LNCaP clone FGC (cell line): ENCODE measurements around the gene LRCH2.

Experiments used
- DNase-seq: peaks from one replicate; pipeline ENCODE4 v3.0.0-alpha.2; 2011; ENCODE audit warnings: low read depth
- H3K4me3 ChIP-seq: 2 replicates; pipeline ENCODE4 v1.5.1; 2011; ENCODE audit warnings: mild to moderate bottlenecking, low read depth, low read length, control low read depth
- TF ChIP-seq, protein P1 (sequence below): IDR thresholded peaks from 2 replicates; pipeline ENCODE4 v1.5.1; 2012; ENCODE audit warnings: mild to moderate bottlenecking; ENCODE audit not compliant: control insufficient read depth, insufficient read depth; ENCODE audit errors: extremely low read depth

LRCH2 gene

DNA sequence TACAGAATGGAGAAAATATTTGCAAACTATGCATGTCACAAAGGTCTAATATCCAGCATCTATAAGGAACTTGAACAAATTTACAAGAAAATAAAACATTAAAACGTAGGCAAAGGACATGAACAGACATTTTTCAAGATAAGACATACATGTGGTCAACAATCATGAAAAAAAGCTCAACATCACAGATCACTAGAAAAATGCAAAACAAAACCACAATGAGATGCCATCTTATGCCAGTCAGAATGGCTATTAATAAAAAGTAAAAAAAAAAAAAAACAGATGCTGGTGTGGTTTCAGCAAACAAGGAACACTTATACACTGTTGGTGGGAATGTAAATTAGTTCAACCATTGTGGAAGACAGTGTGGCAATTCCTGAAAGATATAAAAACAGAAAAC, 140.7 kb downstream of the LRCH2 start:
- TF ChIP-seq, protein P1, sequence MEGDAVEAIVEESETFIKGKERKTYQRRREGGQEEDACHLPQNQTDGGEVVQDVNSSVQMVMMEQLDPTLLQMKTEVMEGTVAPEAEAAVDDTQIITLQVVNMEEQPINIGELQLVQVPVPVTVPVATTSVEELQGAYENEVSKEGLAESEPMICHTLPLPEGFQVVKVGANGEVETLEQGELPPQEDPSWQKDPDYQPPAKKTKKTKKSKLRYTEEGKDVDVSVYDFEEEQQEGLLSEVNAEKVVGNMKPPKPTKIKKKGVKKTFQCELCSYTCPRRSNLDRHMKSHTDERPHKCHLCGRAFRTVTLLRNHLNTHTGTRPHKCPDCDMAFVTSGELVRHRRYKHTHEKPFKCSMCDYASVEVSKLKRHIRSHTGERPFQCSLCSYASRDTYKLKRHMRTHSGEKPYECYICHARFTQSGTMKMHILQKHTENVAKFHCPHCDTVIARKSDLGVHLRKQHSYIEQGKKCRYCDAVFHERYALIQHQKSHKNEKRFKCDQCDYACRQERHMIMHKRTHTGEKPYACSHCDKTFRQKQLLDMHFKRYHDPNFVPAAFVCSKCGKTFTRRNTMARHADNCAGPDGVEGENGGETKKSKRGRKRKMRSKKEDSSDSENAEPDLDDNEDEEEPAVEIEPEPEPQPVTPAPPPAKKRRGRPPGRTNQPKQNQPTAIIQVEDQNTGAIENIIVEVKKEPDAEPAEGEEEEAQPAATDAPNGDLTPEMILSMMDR, result no peak
- DNase-seq, result no peak
- no peak overlapping the region for H3K4me3 ChIP-seq

DNA sequence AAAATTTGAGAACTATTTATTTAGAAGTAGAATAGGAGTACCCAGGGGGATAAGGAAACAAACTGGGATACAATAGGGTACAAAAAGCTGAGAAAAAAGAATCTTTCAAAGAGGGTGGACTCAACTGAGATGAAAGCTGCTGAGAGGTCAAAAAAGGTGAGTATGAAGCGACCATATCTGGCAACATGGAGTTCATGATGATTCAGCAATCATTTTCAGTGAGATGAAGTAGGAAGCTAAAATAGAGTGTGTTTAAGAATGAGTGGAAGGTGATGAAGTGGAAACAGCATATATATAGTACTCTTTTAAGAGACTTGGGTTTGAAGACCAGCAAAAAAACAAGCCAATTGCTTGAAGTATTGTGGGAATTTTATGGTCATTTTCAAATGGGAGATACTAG, 144.5 kb downstream of the LRCH2 start:
- H3K4me3 ChIP-seq, result no peak overlapping the region
- DNase-seq, result no peak
- TF ChIP-seq, protein P1, result no peak

DNA sequence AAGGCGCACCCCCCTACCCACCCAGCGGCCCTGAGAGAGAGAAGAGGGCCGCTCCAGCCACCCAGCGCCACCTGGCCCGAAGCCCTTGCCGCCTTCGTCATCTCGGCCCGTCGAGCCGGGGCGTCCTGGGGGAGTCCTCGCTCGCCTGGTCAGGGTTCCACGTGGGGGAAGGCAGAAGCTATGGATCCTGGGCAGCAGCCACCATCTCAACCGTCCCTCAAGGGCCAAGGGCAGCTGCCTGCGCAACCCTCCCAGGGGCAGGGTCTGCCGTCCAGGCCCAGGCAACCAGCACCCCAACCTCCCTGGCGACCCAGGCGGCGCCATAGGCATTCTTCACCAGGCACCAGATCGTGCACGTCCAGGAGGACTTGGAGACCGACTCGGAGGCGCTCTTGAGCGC, 165.0 kb downstream of the LRCH2 start:
- no peak overlapping the region for H3K4me3 ChIP-seq
- no peak for DNase-seq
- TF ChIP-seq, protein P1, result no peak

DNA sequence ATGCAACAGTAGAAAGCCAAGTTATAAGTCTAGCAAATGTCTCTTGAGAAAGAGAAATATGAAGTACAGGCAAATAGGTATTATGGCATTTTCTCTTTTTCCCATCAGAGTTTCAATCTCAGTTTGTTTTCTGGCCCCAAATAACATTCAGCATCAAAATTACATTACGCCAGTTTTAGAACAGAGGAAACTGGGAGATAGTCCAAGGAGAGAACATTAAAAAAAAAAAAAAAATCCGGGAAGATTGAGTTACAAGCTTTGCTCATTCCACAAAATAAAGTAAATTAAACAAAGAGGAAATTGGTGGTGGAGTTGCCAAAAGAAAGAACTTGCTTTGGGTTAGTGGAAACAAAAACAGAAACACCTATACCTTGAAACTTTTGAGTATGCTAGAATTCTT, 166.1 kb downstream of the LRCH2 start:
- TF ChIP-seq, protein P1, result no peak
- no peak for DNase-seq
- H3K4me3 ChIP-seq, result no peak overlapping the region

DNA sequence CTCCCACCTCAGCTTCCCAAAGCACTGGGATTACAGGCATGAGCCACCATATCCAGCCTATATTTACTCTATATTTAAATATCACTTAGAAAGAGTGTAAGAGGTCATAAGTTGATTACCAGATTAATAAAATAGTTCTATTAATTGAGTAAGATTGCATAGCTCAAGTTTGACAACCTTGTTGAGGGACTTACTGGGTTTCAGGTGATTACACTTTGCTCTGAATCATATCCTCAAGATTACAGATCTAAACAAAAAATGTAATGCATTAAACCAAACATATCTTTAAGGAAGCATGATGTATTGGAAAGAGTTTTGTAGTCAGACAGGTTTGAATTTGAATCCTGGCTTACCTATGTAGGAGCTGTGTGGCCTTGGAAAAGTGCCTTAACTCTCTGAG, 168.6 kb downstream of the LRCH2 start:
- DNase-seq, result no peak
- no peak overlapping the region for H3K4me3 ChIP-seq
- TF ChIP-seq, protein P1, result no peak
